CD14-positive monocyte (primary cell): Measurements from ENCODE around the gene PMF1. TPM values are rescaled to one million over a fixed set of nuclear protein-coding genes. Genes with fewer than 3 reads are reported as not detected.

Experiments
- DNase-seq, 3 donors: peaks; one replicate each; pipeline ENCODE4 v3.0.0-alpha.2; 2011 to 2022
- H2AFZ ChIP-seq: 2 replicates; pipeline ENCODE4 v1.6.0; 2012; ENCODE audit warnings: mild to moderate bottlenecking, low read depth, low read length, inconsistent platforms; ENCODE audit not compliant: insufficient read depth, poor library complexity, severe bottlenecking
- H3K27ac ChIP-seq, 2 donors: 1 replicate in 1 of 2; 2 replicates in 1 of 2; pipeline ENCODE4 v1.5.1; 2012 to 2013; ENCODE audit warnings: low read length in 2 of 2, control low read depth in 1 of 2, inconsistent platforms in 1 of 2, low read depth in 1 of 2, mild to moderate bottlenecking in 1 of 2
- H3K27me3 ChIP-seq, 2 donors: one replicate each; pipeline versions ENCODE4 v1.6.0 to v1.6.1; 2011 to 2013; ENCODE audit warnings: low read length in 2 of 2; ENCODE audit not compliant: control insufficient read depth in 2 of 2, insufficient read depth in 2 of 2
- H3K36me3 ChIP-seq, 2 donors: replicated peaks in 1 of 2; 1 replicate in 1 of 2; 2 replicates in 1 of 2; pipeline versions ENCODE4 v1.5.1 to v1.6.1; 2012 to 2013; ENCODE audit warnings: low read length in 2 of 2, control low read depth in 1 of 2, inconsistent platforms in 1 of 2, mild to moderate bottlenecking in 1 of 2; ENCODE audit not compliant: insufficient read depth in 2 of 2, control insufficient read depth in 1 of 2
- H3K4me1 ChIP-seq, 2 donors: 1 replicate in 1 of 2; 2 replicates in 1 of 2; pipeline versions ENCODE4 v1.5.1 to v1.6.1; 2012 to 2013; ENCODE audit warnings: low read length in 2 of 2, control low read depth in 1 of 2, inconsistent platforms in 1 of 2, mild to moderate bottlenecking in 1 of 2, moderate library complexity in 1 of 2; ENCODE audit not compliant: insufficient read depth in 2 of 2, control insufficient read depth in 1 of 2
- H3K4me2 ChIP-seq: replicated peaks from 2 replicates; pipeline ENCODE3; 2012; ENCODE audit warnings: low read length, moderate library complexity, mild to moderate bottlenecking; ENCODE audit not compliant: poor library complexity, severe bottlenecking; ENCODE audit errors: extremely low read depth
- H3K4me3 ChIP-seq, 3 experiments: fragments of 200-600 bp in 1 of 3; sonication (generic) in 1 of 3; replicated peaks in 1 of 3; 1 replicate in 2 of 3; 2 replicates in 1 of 3; pipeline ENCODE4 v1.5.1; 2011 to 2013; ENCODE audit warnings: low read length in 3 of 3, mild to moderate bottlenecking in 3 of 3, control low read depth in 2 of 3, low read depth in 2 of 3, inconsistent platforms in 1 of 3, moderate library complexity in 1 of 3
- H3K79me2 ChIP-seq: 2 replicates; pipeline ENCODE4 v1.6.0; 2012; ENCODE audit warnings: mild to moderate bottlenecking, control low read depth, inconsistent platforms, low read length, moderate library complexity; ENCODE audit not compliant: insufficient read depth
- H3K9ac ChIP-seq: 2 replicates; pipeline ENCODE4 v1.6.0; 2017; ENCODE audit warnings: low read length, mild to moderate bottlenecking; ENCODE audit not compliant: insufficient read depth, poor library complexity, severe bottlenecking
- H3K9me3 ChIP-seq, 2 donors: replicated peaks in 1 of 2; 1 replicate in 1 of 2; 2 replicates in 1 of 2; pipeline versions ENCODE4 v1.5.1 to v1.6.1; 2012 to 2013; ENCODE audit warnings: low read length in 2 of 2, control low read depth in 1 of 2; ENCODE audit not compliant: control insufficient read depth in 1 of 2, insufficient read depth in 1 of 2
- H4K20me1 ChIP-seq: 2 replicates; pipeline ENCODE4 v1.6.0; 2012; ENCODE audit warnings: mild to moderate bottlenecking, low read length, control low read depth, moderate library complexity; ENCODE audit not compliant: insufficient read depth
- H3K27ac Mint-ChIP-seq, 7 donors: one replicate each; pipeline ENCODE4 v1.8.0; 2020; ENCODE audit warnings: mild to moderate bottlenecking in 7 of 7, mixed read lengths in 7 of 7, moderate library complexity in 6 of 7, inconsistent platforms in 2 of 7
- H3K27me3 Mint-ChIP-seq, 3 donors: one replicate each; pipeline ENCODE4 v1.8.0; 2021 to 2022; ENCODE audit warnings: low read depth in 3 of 3, mild to moderate bottlenecking in 3 of 3, mixed read lengths in 3 of 3, moderate library complexity in 3 of 3, inconsistent platforms in 1 of 3
- H3K36me3 Mint-ChIP-seq, 2 donors: one replicate each; pipeline ENCODE4 v1.8.0; 2020; ENCODE audit warnings: mixed read lengths in 2 of 2, inconsistent platforms in 1 of 2, mild to moderate bottlenecking in 1 of 2
- H3K4me1 Mint-ChIP-seq: one replicate; pipeline ENCODE4 v1.8.0; 2020; ENCODE audit warnings: mild to moderate bottlenecking, mixed read lengths
- H3K4me3 Mint-ChIP-seq, 2 donors: one replicate each; pipeline ENCODE4 v1.8.0; 2020; ENCODE audit warnings: mild to moderate bottlenecking in 2 of 2, mixed read lengths in 2 of 2, moderate library complexity in 1 of 2
- H3K9me3 Mint-ChIP-seq, 7 donors: one replicate each; pipeline ENCODE4 v1.8.0; 2020 to 2022; ENCODE audit warnings: mixed read lengths in 7 of 7, mild to moderate bottlenecking in 6 of 7, moderate library complexity in 6 of 7, inconsistent platforms in 2 of 7
- CTCF ChIP-seq: fragments of 200-600 bp; IDR thresholded peaks from one replicate; pipeline ENCODE4 v1.8.0; 2022; ENCODE audit warnings: antibody characterized with exemption, mild to moderate bottlenecking
- WGBS: methylation state at CpG from one replicate; pipeline ENCODE4 v1.1.5; 2013; ENCODE audit warnings: missing lambda C conversion rate; ENCODE audit not compliant: insufficient coverage; 5-methylcytosine and 5-hydroxymethylcytosine counted together
- intact Hi-C, 2 donors: fragments of 100-400 bp; cut with micrococcal nuclease; formaldehyde crosslinking; loops; one replicate each; pipeline versions ENCODE4 v1.15.0 to v1.15.1; 2023
- polyA plus RNA-seq, 3 donors: library from polyadenylated mRNA; depleted of rRNA in 1 of 3; unstranded in 2 of 3; stranded (reverse) in 1 of 3; fragments of 300-500 nt in 2 of 3; fragments of >200 nt in 1 of 3; fragmentation: Illumina TruSeq in 2 of 3; gene quantifications; 1 replicate in 2 of 3; 2 replicates in 1 of 3; pipeline ENCODE4 v1.2.3, GENCODE V29; 2012 to 2021

The PMF1 gene
- polyA plus RNA-seq, 3 donors = 83.7 to 90.4 (median 86.1) TPM

GRCh38 chr1:156198831-156199349 lies 13.9 kb upstream of the PMF1 start:
- no peaks in the 10 kb centered on the region for H3K9me3 Mint-ChIP-seq
- H3K4me1 Mint-ChIP-seq = peaks cover 42% of the 10 kb centered on the region
- no peak for DNase-seq
- H3K27me3 Mint-ChIP-seq = no peaks in the 10 kb centered on the region
- TF ChIP-seq CTCF = no peak
- Histone ChIP-seq H3K4me2 (no peak overlapping the region), H3K9me3 (no peaks in the 10 kb centered on the region), H3K27ac (no peak overlapping the region), H4K20me1 (peaks cover 80% of the 10 kb centered on the region), H2AFZ (no peak overlapping the region), H3K4me3 (no peak overlapping the region), H3K4me1 (peaks cover 37 to 46% of the 10 kb centered on the region in 2 donors), H3K36me3 (peaks cover 52 to 76% of the 10 kb centered on the region in 2 donors), H3K9ac (no peak overlapping the region), H3K79me2 (peaks cover 92% of the 10 kb centered on the region), H3K27me3 (no peaks in the 10 kb centered on the region)
- no peak overlapping the region for H3K4me3 Mint-ChIP-seq
- H3K36me3 Mint-ChIP-seq = peaks cover 28 to 53% of the 10 kb centered on the region in 2 donors
- no peak overlapping the region for H3K27ac Mint-ChIP-seq
- WGBS = 79% methylated on average over 3 of the region's 5 CpGs
- intact Hi-C loops = no loop called here

GRCh38 chr1:156200044-156200443 lies 12.8 kb upstream of the PMF1 start:
- intact Hi-C loops = no loop called here
- Mint-ChIP-seq H3K27ac (peak overlapping the region in 1 of 7 donors; percentile 59), H3K4me1 (peaks cover 31% of the 10 kb centered on the region), H3K27me3 (no peaks in the 10 kb centered on the region), H3K36me3 (peaks cover 34 to 65% of the 10 kb centered on the region in 2 donors), H3K9me3 (no peaks in the 10 kb centered on the region), H3K4me3 (no peak overlapping the region)
- no peak overlapping the region for H3K27ac ChIP-seq
- peaks cover 59 to 86% of the 10 kb centered on the region in 2 donors for H3K36me3 ChIP-seq
- 96% methylated on average over 4 of the region's 8 CpGs for WGBS
- H3K79me2 ChIP-seq = peaks cover 89% of the 10 kb centered on the region
- H3K4me2 ChIP-seq = no peak overlapping the region
- DNase-seq = no peak
- H3K4me1 ChIP-seq = peaks cover 28 to 36% of the 10 kb centered on the region in 2 donors
- no peak overlapping the region for H2AFZ ChIP-seq
- no peak for TF ChIP-seq CTCF
- H3K27me3 ChIP-seq = no peaks in the 10 kb centered on the region
- H3K4me3 ChIP-seq = no peak overlapping the region
- peaks cover 80% of the 10 kb centered on the region for H4K20me1 ChIP-seq
- no peaks in the 10 kb centered on the region for H3K9me3 ChIP-seq
- no peak overlapping the region for H3K9ac ChIP-seq
